NCI-H524 treated with DMSO at 0.1 percent for 48 hours (cell line): ENCODE results near the gene TMEM223.
"Not testable (repeated sequence)": the region's sequence is repeated elsewhere in the genome, so short reads cannot be mapped to it uniquely, and the experiment has no call there.

Source experiments
- DNase-seq: peaks from one replicate; lab custom pipeline; 2025; lab: John Stamatoyannopoulos, UW

The TMEM223 gene

DNA sequence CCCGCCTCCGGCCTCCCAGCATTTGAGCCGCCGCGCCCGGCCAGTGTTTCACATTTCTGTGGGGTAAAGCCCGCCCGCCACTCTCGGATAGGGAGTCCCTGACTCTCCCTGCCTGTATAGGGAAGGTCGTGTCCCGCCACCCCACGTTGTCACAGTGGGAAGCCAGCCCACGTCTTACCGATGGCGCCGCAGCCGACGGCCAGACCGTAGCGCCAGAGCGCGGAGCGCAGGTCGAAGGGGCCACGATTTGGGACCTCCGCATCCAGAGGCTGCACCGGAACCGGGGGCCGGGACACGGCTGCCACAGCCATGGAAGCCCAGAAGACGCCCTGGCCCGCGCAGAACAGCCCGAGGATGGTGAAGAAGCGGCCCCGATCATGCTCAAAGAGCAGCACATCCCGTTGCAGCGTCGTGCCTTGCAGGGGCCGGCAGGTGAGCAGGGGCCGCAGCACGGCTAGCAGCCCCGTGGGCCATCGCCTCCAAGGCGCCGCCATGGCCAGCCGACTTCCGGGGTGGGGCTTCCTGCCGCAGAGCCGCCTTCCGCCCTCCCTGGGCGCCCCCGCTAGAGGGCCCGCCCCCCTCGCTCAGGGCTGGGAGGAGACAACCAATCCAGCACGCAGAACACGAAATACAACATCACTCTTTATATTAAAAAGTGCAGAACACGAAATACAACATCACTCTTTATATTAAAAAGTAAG, at the start of gene TMEM223:
TMEM223 (minus strand) TSS at position 506 of the 701 bp plus-strand sequence; CDS start at position 494, 12 bp downstream.
- DNase-seq, result no peak

GRCh38 chr11:62840721-62841360, 49.0 kb upstream of the TMEM223 start:
- not testable (repeated sequence) for DNase-seq

- DNase-seq, result peak; percentile 53
These were observed 47.5 kb upstream of the TMEM223 start, which contains the start of gene WDR74 for GRCh38 chr11:62839050-62839945. Gene WDR74 (minus strand): TSS chr11:62839590. CDS start chr11:62839570, 20 bp downstream.

GRCh38 chr11:62835336-62835735, 43.5 kb upstream of the TMEM223 start:
- DNase-seq, result no peak

DNA sequence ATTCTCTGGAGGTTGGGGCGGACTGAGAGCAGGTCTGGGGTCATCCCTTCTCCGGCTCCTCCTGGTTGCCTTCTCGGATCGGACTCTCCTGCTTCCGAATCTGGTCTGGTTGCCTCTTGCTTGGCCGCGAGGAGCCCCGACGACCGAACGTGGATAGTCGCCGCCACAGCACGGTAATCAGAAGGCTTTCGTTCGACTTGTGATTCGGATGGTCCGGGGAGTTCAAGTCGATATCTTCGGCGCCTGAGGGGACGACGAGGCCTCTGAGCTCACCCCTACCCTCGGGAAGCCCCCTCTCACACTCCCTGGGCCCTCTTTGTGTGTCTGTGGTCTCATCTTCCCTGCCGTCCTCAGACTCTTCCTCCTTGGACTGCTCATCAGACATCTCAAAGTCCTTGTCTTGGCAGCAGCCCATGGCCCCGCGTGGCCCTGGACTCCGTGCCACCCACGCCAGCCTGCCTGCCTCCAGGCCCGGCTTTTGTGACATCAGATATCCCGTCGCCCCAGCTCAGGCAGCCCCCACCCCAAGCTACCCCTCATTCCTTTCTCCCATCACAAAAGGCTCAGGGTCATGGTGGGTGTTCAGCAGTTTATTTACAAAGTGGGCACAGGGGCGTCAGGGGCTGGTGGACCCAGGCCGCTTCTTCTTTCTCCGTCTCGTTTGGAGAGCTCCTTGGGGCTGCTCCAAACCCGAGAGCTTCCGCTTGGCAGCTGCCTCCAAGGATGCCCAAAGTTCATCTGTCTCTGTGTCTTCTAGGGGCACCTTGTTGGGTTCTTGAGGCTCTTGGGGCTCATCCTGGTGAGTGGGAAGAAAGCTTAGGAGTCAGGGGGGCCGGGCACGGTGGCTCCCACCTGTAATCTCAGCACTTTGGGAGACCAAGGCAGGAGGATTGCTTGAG, 40.8 kb upstream of the TMEM223 start, which contains the start of gene TEX54:
TEX54 (minus strand) TSS at position 506 of the 899 bp plus-strand sequence.
- DNase-seq, result no peak

GRCh38 chr11:62831520-62832335, 39.9 kb upstream of the TMEM223 start, which contains the start of gene STX5:
Gene STX5 (minus strand): TSS chr11:62832051. CDS start chr11:62831243, 808 bp downstream.
- peak; percentile 91 for DNase-seq

DNA sequence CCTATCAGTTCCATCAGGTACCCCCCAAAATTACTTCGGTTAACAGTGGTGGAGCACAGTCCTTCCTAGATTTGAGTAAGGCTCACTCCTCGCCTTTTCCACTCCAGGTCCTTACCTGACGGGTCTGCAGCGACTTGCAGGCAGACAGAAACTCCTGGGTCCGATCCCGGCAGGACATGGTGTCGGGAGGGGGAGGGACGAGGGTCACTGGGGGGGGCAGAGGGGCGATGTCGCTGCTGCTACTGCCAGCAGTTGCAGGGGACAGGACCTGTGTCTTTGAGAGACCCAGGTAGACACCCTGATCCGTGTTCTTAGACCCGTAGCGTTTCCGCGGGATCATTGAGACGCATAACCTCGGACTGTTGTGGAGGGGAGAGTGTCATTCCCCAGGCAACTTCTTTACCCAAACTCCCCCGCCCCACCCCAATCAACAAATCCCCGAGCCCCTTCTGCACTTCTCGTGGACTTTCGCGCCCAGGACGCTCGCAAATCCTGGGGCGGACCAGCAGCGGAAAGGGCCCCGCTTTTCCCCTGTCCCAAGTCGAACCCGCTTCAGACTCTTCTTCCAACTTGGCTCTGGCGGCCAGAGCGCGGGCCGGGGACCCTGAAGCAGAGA, 39.2 kb upstream of the TMEM223 start:
- DNase-seq, result no peak

DNA sequence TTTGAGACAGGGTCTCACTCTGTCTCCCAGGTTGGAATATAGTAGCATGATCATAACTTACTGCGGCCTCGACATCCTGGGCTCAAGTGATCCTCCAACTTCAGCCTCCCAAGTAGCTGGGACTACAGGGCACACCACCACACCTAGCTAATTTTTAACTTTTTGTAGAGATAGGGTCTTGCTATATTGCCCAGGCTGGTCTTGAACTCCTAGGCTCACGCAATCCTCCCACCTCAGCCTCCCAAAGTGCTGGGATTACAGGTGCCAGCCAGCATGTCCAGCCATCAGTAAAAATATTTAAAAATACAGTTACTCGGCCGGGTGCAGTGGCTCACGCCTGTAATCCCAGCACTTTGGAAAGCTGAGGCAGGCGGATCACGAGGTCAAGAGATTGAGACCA, 36.3 kb upstream of the TMEM223 start:
- not testable (repeated sequence) for DNase-seq

- no peak for DNase-seq
These were observed 31.9 kb upstream of the TMEM223 start for GRCh38 chr11:62823677-62824076.

- DNase-seq, result no peak
These were observed 25.3 kb upstream of the TMEM223 start for GRCh38 chr11:62817129-62817528.

DNA sequence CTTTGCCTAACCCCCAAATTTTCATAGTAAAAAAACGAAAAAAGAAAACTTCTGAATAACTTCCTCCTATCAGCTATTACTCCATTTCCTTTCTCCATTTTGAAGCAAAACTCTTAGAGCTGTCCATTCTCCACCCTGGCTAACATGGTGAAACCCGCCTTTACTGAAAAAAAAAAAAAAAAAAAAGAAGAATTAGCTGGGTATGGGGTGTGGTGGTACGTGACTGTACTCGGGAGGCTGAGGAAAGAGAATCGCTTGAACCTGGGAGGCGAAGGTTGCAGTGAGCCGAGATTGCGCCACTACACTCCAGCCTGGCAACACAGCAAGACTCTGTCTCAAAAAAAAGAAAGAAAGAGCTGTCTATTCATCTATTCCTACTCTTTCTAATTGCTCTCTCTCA, 24.8 kb upstream of the TMEM223 start:
- no peak for DNase-seq

DNA sequence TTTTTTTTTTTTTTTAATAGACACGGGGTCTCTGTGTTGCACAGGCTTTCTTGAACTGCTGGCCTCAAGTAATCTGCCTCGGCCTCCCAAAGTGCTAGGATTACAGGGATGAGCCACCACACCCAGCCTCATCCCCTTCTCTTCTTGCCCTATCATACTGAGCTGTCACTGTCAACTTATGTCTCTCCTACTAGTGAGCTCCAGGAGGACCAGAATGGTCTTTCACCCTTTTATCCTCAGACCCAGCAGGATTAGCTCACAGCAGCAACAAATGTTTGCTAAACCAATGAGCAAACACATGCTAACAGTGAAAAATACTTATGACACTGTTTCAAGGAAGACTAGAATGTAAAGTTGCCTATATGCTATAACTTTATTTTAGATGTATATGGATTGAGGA, 19.9 kb upstream of the TMEM223 start:
- no peak for DNase-seq

GRCh38 chr11:62810748-62811147, 18.9 kb upstream of the TMEM223 start:
- DNase-seq, result no peak

DNA sequence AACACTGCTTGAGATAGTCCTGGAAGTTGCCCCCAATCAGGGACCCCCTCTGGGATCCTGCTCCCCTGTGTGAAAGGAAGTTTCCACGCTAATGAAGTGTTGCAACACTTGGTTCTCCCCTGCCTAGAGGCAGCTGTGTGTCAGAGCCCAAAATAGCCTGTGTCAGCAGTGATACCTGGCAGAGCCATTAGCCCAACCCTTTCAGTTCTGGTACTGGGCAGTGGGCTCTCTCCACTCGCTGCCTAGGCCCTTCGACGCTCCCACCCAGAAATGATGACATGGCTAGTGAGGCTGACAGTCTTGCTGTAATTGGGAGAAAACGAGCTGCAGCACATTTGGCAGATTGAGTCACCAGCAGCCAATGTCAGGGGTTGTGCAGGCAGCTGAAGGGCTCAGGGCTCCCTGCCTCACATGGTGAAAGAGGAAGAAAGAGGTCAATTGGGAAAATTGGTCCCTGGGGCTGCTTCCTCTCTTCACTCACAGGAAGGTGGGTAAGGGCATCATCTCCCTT, 14.9 kb upstream of the TMEM223 start:
- DNase-seq, result no peak

DNA sequence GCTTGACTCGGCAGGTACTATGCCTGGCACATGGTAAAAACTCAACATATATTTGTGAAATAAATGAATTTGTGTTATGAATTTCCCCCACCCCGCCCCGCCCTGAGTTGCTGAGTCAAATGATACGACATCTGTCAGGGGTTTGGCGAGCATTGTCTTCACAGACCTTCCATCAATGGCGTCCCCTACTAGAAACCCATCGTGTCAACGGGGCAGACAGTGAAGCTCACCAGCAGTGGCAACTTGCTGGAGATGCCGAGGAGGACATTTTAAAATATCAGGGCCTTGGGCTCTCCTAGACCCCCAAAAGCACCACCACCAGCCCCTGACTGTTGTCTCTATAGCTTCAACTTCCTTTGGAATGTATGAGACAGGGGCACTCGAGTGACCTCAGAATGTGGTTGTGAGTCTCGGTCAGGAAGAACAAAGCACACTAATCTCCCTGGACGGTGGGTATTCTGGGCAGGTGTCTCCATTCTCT, 14.2 kb upstream of the TMEM223 start:
- peak; percentile 21 for DNase-seq

- peak; percentile 33 for DNase-seq
These were observed 13.5 kb upstream of the TMEM223 start, which contains the start of gene NXF1 for GRCh38 chr11:62805076-62805892. Gene NXF1 (minus strand): TSS chr11:62805440. CDS start chr11:62805356, 84 bp downstream.

- DNase-seq, result no peak
These were observed 12.7 kb upstream of the TMEM223 start for GRCh38 chr11:62804310-62805075.

DNA sequence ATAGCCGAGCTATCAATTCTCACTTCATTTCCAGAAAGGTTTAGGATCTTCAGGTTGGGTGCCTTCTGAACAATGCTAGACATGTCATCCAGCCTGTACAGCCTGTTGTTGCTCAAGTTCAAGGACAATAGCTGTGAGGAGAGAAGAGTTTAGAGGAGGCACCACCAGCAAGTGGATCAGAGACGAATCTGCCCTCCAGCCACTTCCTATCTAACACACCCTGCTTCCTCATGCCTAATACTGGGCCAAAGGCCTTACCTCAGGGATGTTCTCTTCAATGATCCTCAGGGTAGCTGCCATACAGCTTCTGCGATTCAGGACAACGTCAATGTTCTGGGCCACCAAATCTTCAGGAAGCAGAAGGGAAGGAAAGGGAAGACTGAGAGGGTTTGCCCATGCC, 9.3 kb upstream of the TMEM223 start:
- no peak for DNase-seq
